Activated CD8-positive, alpha-beta memory T cell treated with anti-CD3 and anti-CD28 coated beads for 36 hours (primary cell): ENCODE measurements around the gene STAP2. TPM values are rescaled to one million over a fixed set of nuclear protein-coding genes. Genes with fewer than 3 reads are reported as not detected.

Source experiments
- total RNA-seq, 2 experiments: library from RNA; stranded (reverse); gene quantifications; one replicate each; pipeline ENCODE4 v1.2.3, GENCODE V29; 2021

Gene STAP2
- total RNA-seq, 2 experiments from 2014 or later = 6.2 to 7.5 TPM

Other genes with a start within 250 kb of the STAP2 start
- 100 to 1,000 TPM; 145 to 149 TPM for gene MAP2K2, start 214.7 kb downstream of the STAP2 start, total RNA-seq
- gene CREB3L3, start 185.2 kb downstream of the STAP2 start, total RNA-seq = not detected
- gene SIRT6, start 156.3 kb downstream of the STAP2 start, total RNA-seq = 10 to 100 TPM; 33.0 to 34.0 TPM
- 1 to 10 TPM in 1 of 2 experiments, under 1 TPM in 1; 0.78 to 1.0 TPM for gene ANKRD24, start 156.1 kb downstream of the STAP2 start, total RNA-seq
- 1 to 10 TPM; 8.4 to 9.7 TPM for gene EBI3, start 109.3 kb downstream of the STAP2 start, total RNA-seq
- 10 to 100 TPM; 29.7 to 35.1 TPM for gene YJU2, start 91.7 kb downstream of the STAP2 start, total RNA-seq
- gene SHD, start 59.6 kb downstream of the STAP2 start, total RNA-seq = not detected
- 1 to 10 TPM; 7.6 to 7.7 TPM for gene TMIGD2, start 36.4 kb downstream of the STAP2 start, total RNA-seq
- 10 to 100 TPM; 16.3 to 19.9 TPM for gene FSD1, start 34.2 kb downstream of the STAP2 start, total RNA-seq
- 10 to 100 TPM; 18.0 to 20.1 TPM for gene MPND, start 4.7 kb upstream of the STAP2 start, total RNA-seq
- 10 to 100 TPM; 37.1 to 41.5 TPM for gene SH3GL1, start 61.7 kb upstream of the STAP2 start, total RNA-seq
- 10 to 100 TPM; 81.1 to 89.0 TPM for gene CHAF1A, start 63.8 kb upstream of the STAP2 start, total RNA-seq
- 10 to 100 TPM; 52.3 to 52.9 TPM for gene UBXN6, start 119.0 kb upstream of the STAP2 start, total RNA-seq
- gene HDGFL2, start 133.5 kb upstream of the STAP2 start, total RNA-seq = 10 to 100 TPM; 45.8 to 47.0 TPM
- not detected for gene PLIN4, start 179.7 kb upstream of the STAP2 start, total RNA-seq
- gene PLIN5, start 196.4 kb upstream of the STAP2 start, total RNA-seq = not detected
- gene LRG1, start 201.2 kb upstream of the STAP2 start, total RNA-seq = under 1 TPM in 1 of 2 experiments, not detected in 1; 0.21 TPM
- not detected for gene SEMA6B, start 220.9 kb upstream of the STAP2 start, total RNA-seq